ENCODE data around the gene PRTFDC1. TPM values are rescaled to one million over a fixed set of nuclear protein-coding genes. Genes with fewer than 3 reads are reported as not detected.

The PRTFDC1 gene
- total RNA-seq, 1 experiment from 2014 or later: 15.8 TPM

GRCh38 chr10:24906372-24906771 is 46.0 kb downstream of the PRTFDC1 start:
- intact Hi-C loops (cut with micrococcal nuclease; ENCODE audit: unreplicated experiment): no loop called here
- no peak for TF ChIP-seq EZH2 (IDR thresholded peaks at IDR 0.05; ENCODE audit: low read depth)
- TF ChIP-seq CTCF (conservative IDR thresholded peaks at IDR 0.05): no peak
- H3K9me3 ChIP-seq (ENCODE audit: insufficient read depth, low read depth): no peaks in the 10 kb centered on the region
- H3K36me3 ChIP-seq (ENCODE audit: low read depth): no peaks in the 10 kb centered on the region
- peaks cover 16% of the 10 kb centered on the region for H3F3A ChIP-seq (ENCODE audit: insufficient read depth, low read depth)
- no peak overlapping the region for H3K27ac ChIP-seq
- H2AFZ ChIP-seq: no peak overlapping the region
- H3K4me1 ChIP-seq (replicated peaks; ENCODE audit: insufficient read depth): peaks cover 22% of the 10 kb centered on the region
- ChIA-PET CTCF (no interaction called here), POLR2A (ENCODE audit: unreplicated experiment) (no interaction called here)
- BruUV-seq (replicated peaks): no TSS peak
- H3K27me3 ChIP-seq (ENCODE audit: insufficient read depth, low read depth): no peaks in the 10 kb centered on the region
- no peaks in the 10 kb centered on the region for H3K79me2 ChIP-seq (ENCODE audit: low read depth)
- no peaks in the 10 kb centered on the region for H3K9me2 ChIP-seq (ENCODE audit: insufficient read depth)
- no peak overlapping the region for H3K4me3 ChIP-seq
- H3K4me2 ChIP-seq: no peak overlapping the region
- no peak for DNase-seq
- H4K20me1 ChIP-seq (ENCODE audit: insufficient read depth): no peaks in the 10 kb centered on the region

- Histone ChIP-seq H3K27me3 (ENCODE audit: insufficient read depth, low read depth) (no peaks in the 10 kb centered on the region), H3K9me3 (ENCODE audit: insufficient read depth, low read depth) (no peaks in the 10 kb centered on the region), H3K4me1 (replicated peaks; ENCODE audit: insufficient read depth) (peaks cover 28% of the 10 kb centered on the region), H3F3A (ENCODE audit: insufficient read depth, low read depth) (peaks cover 18% of the 10 kb centered on the region), H3K79me2 (ENCODE audit: low read depth) (no peaks in the 10 kb centered on the region), H3K4me3 (no peak overlapping the region), H4K20me1 (ENCODE audit: insufficient read depth) (no peaks in the 10 kb centered on the region), H3K4me2 (no peak overlapping the region), H2AFZ (no peak overlapping the region), H3K27ac (no peak overlapping the region), H3K36me3 (ENCODE audit: low read depth) (no peaks in the 10 kb centered on the region), H3K9me2 (ENCODE audit: insufficient read depth) (no peaks in the 10 kb centered on the region)
- ChIA-PET POLR2A (ENCODE audit: unreplicated experiment) (no interaction called here), CTCF (interaction anchor here (0.7 kb wide), 1 partner anchor 51 kb away, joined by 8 read pairs; no protein-coding TSS in a partner anchor)
- DNase-seq: no peak
- intact Hi-C loops (cut with micrococcal nuclease; ENCODE audit: unreplicated experiment): no loop called here
- no TSS peak for BruUV-seq (replicated peaks)
- TF ChIP-seq CTCF (conservative IDR thresholded peaks at IDR 0.05) (no peak), EZH2 (IDR thresholded peaks at IDR 0.05; ENCODE audit: low read depth) (no peak)
Measured at GRCh38 chr10:24904824-24905223, 47.6 kb downstream of the PRTFDC1 start.

- H3K4me3 ChIP-seq: no peak overlapping the region
- H3K9me2 ChIP-seq (ENCODE audit: insufficient read depth): no peaks in the 10 kb centered on the region
- no peaks in the 10 kb centered on the region for H3K9me3 ChIP-seq (ENCODE audit: insufficient read depth, low read depth)
- no peaks in the 10 kb centered on the region for H3K27me3 ChIP-seq (ENCODE audit: insufficient read depth, low read depth)
- ChIA-PET CTCF (no interaction called here), POLR2A (ENCODE audit: unreplicated experiment) (no interaction called here)
- peak overlapping the region; percentile 58 for H3K4me2 ChIP-seq
- H3K4me1 ChIP-seq (replicated peaks; ENCODE audit: insufficient read depth): peaks cover 28% of the 10 kb centered on the region
- no peak for TF ChIP-seq CTCF (conservative IDR thresholded peaks at IDR 0.05)
- intact Hi-C loops (cut with micrococcal nuclease; ENCODE audit: unreplicated experiment): no loop called here
- H3F3A ChIP-seq (ENCODE audit: insufficient read depth, low read depth): peaks cover 24% of the 10 kb centered on the region
- H2AFZ ChIP-seq: no peak overlapping the region
- H3K27ac ChIP-seq: peak overlapping the region; percentile 78
- no peak for DNase-seq
- H3K79me2 ChIP-seq (ENCODE audit: low read depth): no peaks in the 10 kb centered on the region
- BruUV-seq (replicated peaks): no TSS peak
- no peaks in the 10 kb centered on the region for H4K20me1 ChIP-seq (ENCODE audit: insufficient read depth)
- no peaks in the 10 kb centered on the region for H3K36me3 ChIP-seq (ENCODE audit: low read depth)
Measured at GRCh38 chr10:24902400-24902728, 50.0 kb downstream of the PRTFDC1 start.
